Kidney epithelial cell (primary cell): ENCODE data around the gene ZMYM5. TPM values are rescaled to one million over a fixed set of nuclear protein-coding genes. Genes with fewer than 3 reads are reported as not detected.
"Not testable (repeated sequence)": the region's sequence is repeated elsewhere in the genome, so short reads cannot be mapped to it uniquely, and the experiment has no call there.

ENCODE experiments used
- DNase-seq: peaks from one replicate; pipeline ENCODE4 v3.0.0-alpha.2; 2010; ENCODE audit warnings: low read depth
- H3K27me3 ChIP-seq: 2 replicates; pipeline ENCODE4 v1.6.0; 2011; ENCODE audit warnings: low read length; ENCODE audit not compliant: control insufficient read depth, insufficient read depth
- H3K36me3 ChIP-seq: 2 replicates; pipeline ENCODE4 v1.5.1; 2011; ENCODE audit warnings: low read length; ENCODE audit not compliant: control insufficient read depth, insufficient read depth
- H3K4me3 ChIP-seq: 2 replicates; pipeline ENCODE4 v1.5.1; 2011; ENCODE audit warnings: low read depth, mild to moderate bottlenecking, control low read depth, low read length
- CTCF ChIP-seq: IDR thresholded peaks from 2 replicates; pipeline ENCODE4 v1.5.1; 2011; ENCODE audit warnings: mild to moderate bottlenecking, moderate library complexity, low read length, control low read depth, inconsistent platforms; ENCODE audit not compliant: insufficient read depth, poor library complexity, severe bottlenecking
- total RNA-seq: library from RNA; depleted of rRNA; stranded (reverse); fragments of >200 nt; gene quantifications from 2 replicates; pipeline ENCODE4 v1.2.3, GENCODE V29; 2015

The ZMYM5 gene
- total RNA-seq, 1 donor from 2014 or later, result 11.4 TPM

DNA sequence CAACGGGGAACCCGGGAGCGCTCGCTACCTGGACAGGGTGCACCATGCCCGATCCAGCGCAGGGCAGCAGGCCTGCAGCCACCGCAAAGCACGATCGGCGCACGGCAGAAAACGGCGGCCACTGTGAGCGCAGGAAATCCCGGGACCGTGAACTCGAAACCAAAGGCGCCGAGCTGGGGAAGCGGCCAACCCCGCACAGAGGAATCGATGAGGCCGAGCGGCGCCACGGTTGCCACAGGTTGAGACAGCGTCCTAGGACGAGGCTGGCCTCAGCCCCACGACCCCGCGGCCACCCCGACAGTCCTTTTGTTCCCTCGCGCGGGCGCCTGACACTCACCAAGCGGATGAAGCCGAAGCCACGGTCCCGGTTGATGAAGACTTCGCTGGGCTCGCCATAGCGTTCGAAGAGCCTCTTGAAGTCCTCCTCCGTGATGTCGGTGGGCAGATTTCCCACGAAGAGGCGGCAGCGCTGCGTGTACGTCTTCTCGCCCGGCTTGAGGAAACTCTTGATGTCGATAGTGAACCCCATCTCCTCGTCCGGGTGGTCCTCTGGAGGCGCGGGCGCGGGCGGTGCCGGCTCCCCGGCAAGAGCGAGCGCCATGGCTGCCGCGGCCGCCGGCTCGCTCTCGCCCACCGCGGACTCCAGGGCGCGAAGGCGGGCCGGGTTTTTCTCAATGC is 81.3 kb downstream of the ZMYM5 start:
- no peak for DNase-seq
- H3K4me3 ChIP-seq, result peak overlapping the region; percentile 75
- H3K36me3 ChIP-seq, result no peaks in the 10 kb centered on the region
- H3K27me3 ChIP-seq, result no peaks in the 10 kb centered on the region
- TF ChIP-seq CTCF, result no peak

GRCh38 chr13:19781526-19781925 is 81.9 kb downstream of the ZMYM5 start:
- no peak for DNase-seq
- Histone ChIP-seq H3K4me3 (peak overlapping the region; percentile 75), H3K27me3 (no peaks in the 10 kb centered on the region), H3K36me3 (no peaks in the 10 kb centered on the region)
- no peak for TF ChIP-seq CTCF

- not testable (repeated sequence) for DNase-seq, H3K27me3 ChIP-seq, H3K36me3 ChIP-seq
- H3K4me3 ChIP-seq, result peak overlapping the region; percentile 75
Observed at GRCh38 chr13:19780753-19781418, 82.6 kb downstream of the ZMYM5 start.

Other genes with a start within 250 kb of the ZMYM5 start
- gene MPHOSPH8, start 230.0 kb downstream of the ZMYM5 start, total RNA-seq, result 12.7 and 16.8 TPM in 2 replicates
- gene PSPC1, start 80.7 kb downstream of the ZMYM5 start, total RNA-seq, result 42.3 and 57.2 TPM in 2 replicates
- gene ZMYM2, start 95.1 kb upstream of the ZMYM5 start, total RNA-seq, result 51.7 and 52.1 TPM in 2 replicates